Measurements from ENCODE around the gene CCDC90B. TPM values are rescaled to one million over a fixed set of nuclear protein-coding genes. Genes with fewer than 3 reads are reported as not detected.

CCDC90B gene
- total RNA-seq, 3 donors from 2014 or later = 26.6 to 38.3 (median 26.6) TPM

- Histone ChIP-seq H3K4me3 (no peak overlapping the region), H3K36me3 (ENCODE audit: low read depth) (no peaks in the 10 kb centered on the region), H3K9me3 (no peaks in the 10 kb centered on the region), H3K4me1 (ENCODE audit: low read depth) (no peaks in the 10 kb centered on the region)
- ATAC-seq = no peak
- DNase-seq = no peak
- no peak for TF ChIP-seq CTCF (IDR thresholded peaks at IDR 0.05)
- intact Hi-C loops (cut with DNase I, micrococcal nuclease) = no loop called here
These were observed 63.7 kb downstream of the CCDC90B start for GRCh38 chr11:83222499-83222898.

GRCh38 chr11:83221694-83222093 lies 64.5 kb downstream of the CCDC90B start:
- Histone ChIP-seq H3K9me3 (no peaks in the 10 kb centered on the region), H3K4me1 (ENCODE audit: low read depth) (no peaks in the 10 kb centered on the region), H3K36me3 (ENCODE audit: low read depth) (no peaks in the 10 kb centered on the region), H3K4me3 (no peak overlapping the region)
- no peak for DNase-seq
- TF ChIP-seq CTCF (IDR thresholded peaks at IDR 0.05) = no peak
- intact Hi-C loops (cut with DNase I, micrococcal nuclease) = no loop called here
- ATAC-seq = no peak

- no peaks in the 10 kb centered on the region for H3K4me1 ChIP-seq (ENCODE audit: low read depth)
- DNase-seq (no peak), ATAC-seq (no peak)
- no peaks in the 10 kb centered on the region for H3K9me3 ChIP-seq
- no peak for TF ChIP-seq CTCF (IDR thresholded peaks at IDR 0.05)
- no peaks in the 10 kb centered on the region for H3K36me3 ChIP-seq (ENCODE audit: low read depth)
- no peak overlapping the region for H3K4me3 ChIP-seq
- intact Hi-C loops (cut with DNase I, micrococcal nuclease) = no loop called here
These were observed 65.9 kb downstream of the CCDC90B start for GRCh38 chr11:83220260-83220659.

- TF ChIP-seq CTCF (IDR thresholded peaks at IDR 0.05) = no peak
- DNase-seq (no peak), ATAC-seq (no peak)
- H3K36me3 ChIP-seq (ENCODE audit: low read depth) = no peaks in the 10 kb centered on the region
- H3K4me3 ChIP-seq = no peak overlapping the region
- intact Hi-C loops (cut with DNase I, micrococcal nuclease) = no loop called here
- no peaks in the 10 kb centered on the region for H3K4me1 ChIP-seq (ENCODE audit: low read depth)
- no peaks in the 10 kb centered on the region for H3K9me3 ChIP-seq
These were observed 67.1 kb downstream of the CCDC90B start for GRCh38 chr11:83219095-83219494.

Other genes starting within 250 kb of the CCDC90B start
- gene RAB30, start 214.5 kb downstream of the CCDC90B start, total RNA-seq = 10 to 100 TPM; 16.2 to 30.7 (median 19.1) TPM
- gene PCF11, start 129.2 kb downstream of the CCDC90B start, total RNA-seq = 10 to 100 TPM; 57.2 to 60.5 (median 58.7) TPM
- gene ANKRD42, start 92.7 kb downstream of the CCDC90B start, total RNA-seq = 10 to 100 TPM in 1 of 3 donors, 1 to 10 TPM in 2; 7.7 to 15.3 (median 9.3) TPM